Effector memory CD4-positive, alpha-beta T cell (primary cell): ENCODE data around the gene DNTTIP2.
"Not testable (repeated sequence)": the region's sequence is repeated elsewhere in the genome, so short reads cannot be mapped to it uniquely, and the experiment has no call there.

Experiments used
- DNase-seq, 3 donors: peaks; one replicate each; pipeline ENCODE4 v3.0.0-alpha.2; 2020
- H3K27ac ChIP-seq: 2 replicates; pipeline ENCODE4 v1.7.0; 2013; ENCODE audit warnings: mild to moderate bottlenecking, low read length, moderate library complexity; ENCODE audit not compliant: insufficient read depth, poor library complexity, severe bottlenecking
- H3K27me3 ChIP-seq: replicated peaks from 2 replicates; pipeline ENCODE4 v1.7.0; 2013; ENCODE audit warnings: mild to moderate bottlenecking, low read length; ENCODE audit not compliant: insufficient read depth, control insufficient read depth, poor library complexity, severe bottlenecking
- H3K36me3 ChIP-seq: 2 replicates; pipeline ENCODE4 v1.7.0; 2013; ENCODE audit warnings: mild to moderate bottlenecking, low read length, moderate library complexity; ENCODE audit not compliant: control insufficient read depth, insufficient read depth
- H3K4me1 ChIP-seq: 2 replicates; pipeline ENCODE4 v1.7.0; 2013; ENCODE audit warnings: low read length, mild to moderate bottlenecking; ENCODE audit not compliant: control insufficient read depth, insufficient read depth, poor library complexity, severe bottlenecking
- H3K4me3 ChIP-seq: 2 replicates; pipeline ENCODE4 v1.7.0; 2013; ENCODE audit warnings: low read length, low read depth, mild to moderate bottlenecking; ENCODE audit not compliant: insufficient read depth, poor library complexity, severe bottlenecking
- H3K9me3 ChIP-seq: 2 replicates; pipeline ENCODE4 v1.7.0; 2013; ENCODE audit warnings: mild to moderate bottlenecking, low read length, moderate library complexity; ENCODE audit not compliant: control insufficient read depth

DNTTIP2 gene

DNA sequence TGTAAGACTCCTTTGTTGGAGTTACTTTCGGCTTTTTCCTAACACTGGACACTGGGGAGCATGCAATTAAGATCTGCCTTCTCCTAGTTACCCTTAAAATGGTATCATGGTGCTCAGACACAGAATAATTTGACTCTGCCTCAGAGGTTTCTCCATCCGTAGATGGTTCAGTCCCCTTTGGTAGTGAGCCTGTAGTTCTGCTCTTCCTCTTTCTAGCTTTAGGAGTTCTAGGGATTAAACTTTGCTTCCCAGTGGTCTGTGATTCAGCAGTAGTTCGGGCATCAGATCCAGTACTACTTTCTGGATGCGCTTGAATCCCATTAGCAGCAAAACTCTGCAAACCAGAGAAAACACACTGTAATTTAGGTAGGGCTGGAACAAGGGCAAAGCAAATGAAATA is 1.5 kb downstream of the DNTTIP2 start:
- Histone ChIP-seq H3K27ac (no peak overlapping the region), H3K4me1 (peaks cover 21% of the 10 kb centered on the region), H3K4me3 (no peak overlapping the region), H3K9me3 (no peaks in the 10 kb centered on the region), H3K36me3 (peaks cover 33% of the 10 kb centered on the region), H3K27me3 (no peaks in the 10 kb centered on the region)
- DNase-seq, result no peak

DNA sequence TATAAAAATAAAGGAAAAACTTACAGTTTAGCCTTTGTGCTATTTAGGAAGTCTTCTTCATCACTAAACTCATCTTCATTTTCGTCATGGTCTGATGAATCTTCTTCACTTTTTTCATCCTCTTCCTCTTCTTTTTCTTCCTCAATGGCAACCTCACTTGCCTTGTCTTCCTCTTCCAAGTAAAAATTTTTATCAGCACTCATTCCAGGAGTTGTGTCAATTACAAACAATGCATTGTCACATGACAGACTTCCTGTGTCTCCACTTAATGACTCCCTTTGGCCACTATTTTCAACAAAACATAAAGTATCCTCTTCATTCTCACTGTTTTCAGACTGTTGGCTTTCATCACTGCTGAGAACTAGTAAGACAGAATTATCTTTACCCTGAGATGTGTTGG is 2.8 kb downstream of the DNTTIP2 start:
- H3K27me3 ChIP-seq, result no peaks in the 10 kb centered on the region
- peaks cover 46% of the 10 kb centered on the region for H3K36me3 ChIP-seq
- no peak for DNase-seq
- H3K27ac ChIP-seq, result peak overlapping the region; percentile 0
- H3K4me3 ChIP-seq, result no peak overlapping the region
- H3K4me1 ChIP-seq, result peaks cover 21% of the 10 kb centered on the region
- H3K9me3 ChIP-seq, result no peaks in the 10 kb centered on the region

DNA sequence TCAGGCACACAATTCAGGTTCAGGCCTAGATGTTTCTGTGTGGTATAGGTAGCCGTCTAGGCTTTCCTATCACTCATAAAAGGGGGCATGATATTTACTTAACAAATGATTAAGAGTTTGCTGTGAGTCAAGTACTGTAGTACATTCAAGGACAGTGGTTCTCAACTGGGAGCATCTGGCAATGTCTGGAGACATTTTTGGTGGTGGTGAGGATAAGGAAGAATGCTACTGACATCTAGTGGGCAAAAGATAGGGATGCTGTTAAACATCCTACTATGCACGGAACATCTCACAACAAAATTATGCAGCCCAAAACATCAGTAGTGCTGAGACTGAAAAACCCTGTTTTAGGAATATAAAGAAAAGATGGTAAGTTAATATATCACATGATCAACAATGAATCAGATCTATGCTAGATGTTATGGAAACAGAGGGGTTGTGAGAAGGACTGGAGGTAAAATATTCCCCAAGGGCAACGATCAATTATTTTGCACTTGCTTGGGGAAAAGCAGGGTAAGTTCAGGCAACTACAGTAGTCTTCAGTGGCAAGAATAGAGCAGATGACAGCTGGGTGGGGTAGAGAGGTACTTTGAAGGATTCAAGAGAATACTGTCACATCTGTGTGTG is 4.9 kb downstream of the DNTTIP2 start:
- H3K4me1 ChIP-seq, result peaks cover 21% of the 10 kb centered on the region
- H3K27me3 ChIP-seq, result no peaks in the 10 kb centered on the region
- peaks cover 66% of the 10 kb centered on the region for H3K36me3 ChIP-seq
- no peak for DNase-seq
- H3K4me3 ChIP-seq, result no peak overlapping the region
- H3K27ac ChIP-seq, result no peak overlapping the region
- no peaks in the 10 kb centered on the region for H3K9me3 ChIP-seq

DNA sequence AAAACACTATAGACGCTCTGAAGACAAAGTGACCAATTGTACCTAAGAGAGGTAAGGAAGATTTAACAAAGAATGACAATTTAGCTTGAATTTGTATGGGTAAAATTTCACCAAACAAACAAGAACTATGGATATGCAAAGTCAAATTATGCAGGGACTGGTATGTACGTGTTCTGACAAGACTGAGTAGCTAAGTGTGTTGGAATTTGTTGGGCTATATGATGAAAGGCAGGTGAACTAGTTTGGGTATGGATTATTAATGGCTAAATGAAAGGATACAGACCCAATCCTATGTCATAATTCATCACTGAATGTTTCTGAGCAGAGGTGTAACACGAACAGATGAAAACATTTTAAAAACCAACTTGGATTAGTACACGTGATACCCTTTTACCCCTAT is 7.6 kb downstream of the DNTTIP2 start:
- Histone ChIP-seq H3K4me3 (no peak overlapping the region), H3K9me3 (no peaks in the 10 kb centered on the region), H3K27ac (no peak overlapping the region), H3K27me3 (no peaks in the 10 kb centered on the region), H3K36me3 (peaks cover 67% of the 10 kb centered on the region), H3K4me1 (peaks cover 1% of the 10 kb centered on the region)
- no peak for DNase-seq

DNA sequence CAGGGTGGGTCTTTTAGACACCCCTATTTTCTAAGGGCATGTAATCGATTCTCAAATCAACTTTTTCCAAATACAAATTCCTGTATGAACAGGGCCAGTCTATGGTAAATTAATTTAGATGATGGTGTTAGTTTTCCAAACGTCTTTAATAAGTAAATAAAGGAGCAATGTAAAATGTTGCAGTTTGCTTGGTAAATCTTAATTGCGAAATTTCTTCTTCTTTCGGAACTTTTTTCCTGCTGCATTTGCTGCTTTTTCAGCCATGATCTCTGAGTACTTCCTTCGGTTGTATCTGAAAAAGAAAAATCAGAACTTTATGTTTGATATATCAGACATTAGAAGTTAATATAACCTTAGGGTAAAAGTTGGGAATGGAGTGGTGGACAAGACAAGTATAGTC is 9.4 kb downstream of the DNTTIP2 start:
- Histone ChIP-seq H3K27ac (no peak overlapping the region), H3K9me3 (no peaks in the 10 kb centered on the region), H3K27me3 (no peaks in the 10 kb centered on the region), H3K36me3 (peaks cover 56% of the 10 kb centered on the region), H3K4me1 (no peaks in the 10 kb centered on the region), H3K4me3 (no peak overlapping the region)
- no peak for DNase-seq

DNA sequence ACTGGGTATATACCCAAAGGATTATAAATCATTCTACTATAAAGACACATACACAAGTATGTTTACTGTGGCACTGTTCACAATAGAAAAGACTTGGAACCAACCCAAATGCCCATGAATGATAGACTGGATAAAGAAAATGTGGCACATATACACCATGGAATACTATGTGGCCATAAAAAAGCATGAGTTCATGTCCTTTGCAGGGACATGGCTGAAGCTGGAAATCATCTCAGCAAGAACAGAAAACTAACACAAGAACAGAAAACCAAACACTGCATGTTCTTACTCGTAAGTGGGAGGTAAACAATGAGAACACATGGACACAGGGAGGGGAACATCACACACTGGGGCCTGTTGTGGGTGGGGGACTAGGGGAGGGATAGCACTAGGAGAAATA is 10.5 kb downstream of the DNTTIP2 start:
- peaks cover 48% of the 10 kb centered on the region for H3K36me3 ChIP-seq
- H3K4me3 ChIP-seq, H3K27ac ChIP-seq, DNase-seq, H3K27me3 ChIP-seq, H3K4me1 ChIP-seq, H3K9me3 ChIP-seq: not testable (repeated sequence)

DNA sequence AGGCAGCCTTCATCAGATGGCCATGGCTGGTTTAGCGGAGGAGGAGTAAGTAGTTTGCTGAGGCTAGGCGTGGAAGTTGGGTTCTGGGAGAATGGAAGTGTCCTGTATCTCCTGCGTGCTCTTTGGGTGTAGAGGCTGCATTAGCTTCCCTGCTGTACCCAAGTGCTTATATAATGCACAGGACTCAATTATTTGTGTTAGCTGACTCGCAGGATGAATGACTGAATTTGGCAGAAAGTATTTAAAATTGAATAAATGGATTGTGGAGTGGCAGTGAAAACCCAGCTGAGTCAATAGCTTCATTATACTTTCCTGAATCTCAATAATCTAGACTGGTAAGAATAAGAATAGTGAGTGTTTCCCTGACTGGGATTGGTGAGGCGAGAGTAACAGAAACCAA is 13.8 kb downstream of the DNTTIP2 start:
- Histone ChIP-seq H3K4me3 (no peak overlapping the region), H3K36me3 (peaks cover 16% of the 10 kb centered on the region), H3K27ac (no peak overlapping the region), H3K9me3 (no peaks in the 10 kb centered on the region), H3K4me1 (no peaks in the 10 kb centered on the region), H3K27me3 (no peaks in the 10 kb centered on the region)
- no peak for DNase-seq

DNA sequence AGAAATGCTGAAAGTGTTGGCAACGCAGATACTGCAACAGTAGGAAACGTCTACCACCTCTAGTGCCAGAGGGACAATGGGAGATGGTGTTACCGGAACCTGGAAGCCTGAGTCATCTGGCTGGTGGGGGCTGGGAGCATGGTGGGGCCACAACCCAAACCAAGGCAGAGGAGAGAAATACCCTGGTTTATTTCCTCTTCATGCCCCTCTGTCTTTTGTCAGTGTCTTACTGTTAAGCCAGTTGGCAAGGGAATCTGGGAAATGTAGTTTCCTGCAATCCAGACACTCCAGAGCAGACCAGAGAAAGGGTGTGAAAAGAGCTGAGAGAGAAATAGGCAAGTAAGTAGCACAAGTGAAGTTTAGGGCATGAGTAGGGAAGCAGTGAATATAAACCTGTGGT is 14.8 kb downstream of the DNTTIP2 start:
- Histone ChIP-seq H3K4me1 (no peaks in the 10 kb centered on the region), H3K36me3 (peaks cover 5% of the 10 kb centered on the region), H3K27me3 (no peaks in the 10 kb centered on the region), H3K9me3 (no peaks in the 10 kb centered on the region), H3K27ac (no peak overlapping the region), H3K4me3 (no peak overlapping the region)
- DNase-seq, result no peak

DNA sequence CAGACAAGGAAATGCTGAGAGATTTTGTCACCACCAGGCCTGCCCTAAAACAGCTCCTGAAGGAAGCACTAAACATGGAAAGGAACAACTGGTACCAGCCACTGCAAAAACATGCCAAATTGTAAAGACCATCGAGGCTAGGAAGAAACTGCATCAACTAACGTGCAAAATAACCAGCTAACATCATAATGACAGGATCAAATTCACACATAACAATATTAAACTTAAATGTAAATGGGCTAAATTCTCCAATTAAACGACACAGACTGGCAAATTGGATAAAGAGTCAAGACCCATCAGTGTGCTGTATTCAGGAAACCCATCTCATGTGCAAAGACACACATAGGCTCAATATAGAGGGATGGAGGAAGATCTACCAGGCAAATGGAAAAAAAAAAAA is 21.4 kb downstream of the DNTTIP2 start:
- not testable (repeated sequence) for H3K9me3 ChIP-seq, H3K27me3 ChIP-seq, DNase-seq, H3K4me3 ChIP-seq, H3K4me1 ChIP-seq, H3K36me3 ChIP-seq, H3K27ac ChIP-seq

DNA sequence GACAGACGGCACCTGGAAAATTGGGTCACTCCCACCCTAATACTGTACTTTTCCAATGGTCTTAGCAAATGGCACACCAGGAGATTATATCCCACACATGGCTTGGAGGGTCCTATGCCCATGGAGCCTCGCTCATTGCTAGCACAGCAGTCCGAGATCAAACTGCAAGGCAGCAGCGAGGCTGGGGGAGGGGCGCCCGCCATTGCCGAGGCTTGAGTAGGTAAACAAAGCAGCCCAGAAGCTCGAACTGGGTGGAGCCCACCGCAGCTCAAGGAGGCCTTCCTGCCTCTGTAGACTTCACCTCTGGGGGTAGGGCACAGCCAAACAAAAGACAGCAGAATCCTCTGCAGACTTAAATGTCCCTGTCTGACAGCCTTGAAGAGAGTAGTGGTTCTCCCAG is 23.0 kb downstream of the DNTTIP2 start:
- H3K27me3 ChIP-seq, H3K27ac ChIP-seq, H3K36me3 ChIP-seq, H3K4me1 ChIP-seq, H3K9me3 ChIP-seq, DNase-seq, H3K4me3 ChIP-seq: not testable (repeated sequence)
